Adrenal gland (tissue), 5 donors: ENCODE data around the gene BCL7A.

Experiments
- CTCF ChIP-seq, 6 experiments: fragments of 450-650 bp in 4 of 6; fragments of 200-600 bp in 2 of 6; sonication (generic) in 1 of 6; IDR thresholded peaks; 1 replicate in 5 of 6; 2 replicates in 1 of 6; pipeline versions ENCODE4 v1.5.1 to v1.8.0; 2016 to 2021; ENCODE audit warnings: antibody characterized with exemption in 6 of 6, mild to moderate bottlenecking in 2 of 6, moderate library complexity in 1 of 6
- POLR2A ChIP-seq, 2 donors: fragments of 450-650 bp; IDR thresholded peaks; one replicate each; pipeline ENCODE4 v1.6.1; 2017; ENCODE audit warnings: antibody characterized with exemption in 2 of 2, mild to moderate bottlenecking in 2 of 2, moderate library complexity in 1 of 2
- donor health status: DM: no; HTN: no; CAD: no.

GRCh38 chr12:122087431-122088178 is 65.9 kb downstream of the BCL7A start:
- TF ChIP-seq POLR2A (IDR thresholded peaks at IDR 0.05), result no peak
- TF ChIP-seq CTCF (IDR thresholded peaks at IDR 0.05), result no peak
